Ishikawa (cell line): Measurements from ENCODE around the gene CACNA2D2.

ENCODE experiments used
- MAX ChIP-seq: IDR thresholded peaks from 2 replicates; pipeline ENCODE4 v1.6.1; 2012
- NFIC ChIP-seq: IDR thresholded peaks from 2 replicates; pipeline ENCODE4 v1.6.1; 2012
- TAF1 ChIP-seq: IDR thresholded peaks from 2 replicates; pipeline ENCODE4 v1.6.1; 2012; ENCODE audit warnings: low read depth, mild to moderate bottlenecking
- TCF12 ChIP-seq: IDR thresholded peaks from 2 replicates; pipeline ENCODE4 v1.6.1; 2012; ENCODE audit warnings: low read depth
- TEAD4 ChIP-seq: IDR thresholded peaks from 2 replicates; pipeline ENCODE4 v1.6.1; 2012
- ZBTB7A ChIP-seq: IDR thresholded peaks from 2 replicates; pipeline ENCODE4 v1.6.1; 2012; ENCODE audit warnings: low read depth

- no peak for TF ChIP-seq TAF1
- no peak for TF ChIP-seq TCF12
- no peak for TF ChIP-seq ZBTB7A
- TF ChIP-seq NFIC, result no peak
- no peak for TF ChIP-seq MAX
- no peak for TF ChIP-seq TEAD4
These were observed 43.6 kb downstream of the CACNA2D2 start for GRCh38 chr3:50459785-50460184.
